ENCODE results near the gene UNC119B.
A peak's percentile ranks its signal among the peaks of the same experiment; 100 is the strongest.
"Not testable (repeated sequence)": the region's sequence is repeated elsewhere in the genome, so short reads cannot be mapped to it uniquely, and the experiment has no call there.

Gene UNC119B

GRCh38 chr12:120668868-120669840 is 41.1 kb upstream of the UNC119B start:
- TF ChIP-seq CTCF (conservative IDR thresholded peaks at IDR 0.05; ENCODE audit: low read depth, low read length), result no peak

GRCh38 chr12:120670237-120670636 is 40.0 kb upstream of the UNC119B start:
- DNase-seq (ENCODE audit: low read depth); H3K4me3 ChIP-seq (ENCODE audit: low read length): not testable (repeated sequence)

More at GRCh38 chr12:120668868-120669840, 41.1 kb upstream of the UNC119B start:
- peak; percentile 68 for DNase-seq (ENCODE audit: low read depth)
- H3K4me3 ChIP-seq (ENCODE audit: low read length), result peak overlapping the region; percentile 9

GRCh38 chr12:120670667-120671066 is 39.6 kb upstream of the UNC119B start:
- DNase-seq (ENCODE audit: low read depth), result no peak
- H3K4me3 ChIP-seq (ENCODE audit: low read length), result no peak overlapping the region
- no peak for TF ChIP-seq CTCF (conservative IDR thresholded peaks at IDR 0.05; ENCODE audit: low read depth, low read length)

GRCh38 chr12:120674097-120674636 is 36.1 kb upstream of the UNC119B start:
- DNase-seq (ENCODE audit: low read depth), result no peak
- no peak overlapping the region for H3K4me3 ChIP-seq (ENCODE audit: low read length)
- TF ChIP-seq CTCF (conservative IDR thresholded peaks at IDR 0.05; ENCODE audit: low read depth, low read length), result no peak

GRCh38 chr12:120677765-120678473 is 32.3 kb upstream of the UNC119B start:
- no peak for TF ChIP-seq CTCF (conservative IDR thresholded peaks at IDR 0.05; ENCODE audit: low read depth, low read length)
- no peak for DNase-seq (ENCODE audit: low read depth)
- H3K4me3 ChIP-seq (ENCODE audit: low read length), result no peak overlapping the region

- no peak overlapping the region for H3K4me3 ChIP-seq (ENCODE audit: low read length)
- DNase-seq (ENCODE audit: low read depth), result no peak
- TF ChIP-seq CTCF (conservative IDR thresholded peaks at IDR 0.05; ENCODE audit: low read depth, low read length), result no peak
These were observed 31.7 kb upstream of the UNC119B start for GRCh38 chr12:120678572-120678971.

GRCh38 chr12:120680165-120680738 is 30.0 kb upstream of the UNC119B start:
- TF ChIP-seq CTCF (conservative IDR thresholded peaks at IDR 0.05; ENCODE audit: low read depth, low read length), result no peak
- H3K4me3 ChIP-seq (ENCODE audit: low read length), result no peak overlapping the region
- DNase-seq (ENCODE audit: low read depth), result no peak
